SK-MEL-5 (cell line): ENCODE data around the gene ENG. TPM values are rescaled to one million over a fixed set of nuclear protein-coding genes. Genes with fewer than 3 reads are reported as not detected.
A peak's percentile ranks its signal among the peaks of the same experiment; 100 is the strongest.

Experiments
- DNase-seq: peaks from one replicate; pipeline ENCODE4 v3.0.0-alpha.2; 2016; ENCODE audit warnings: low read depth, low spot score
- in situ Hi-C: cut with HindIII; loops from 2 replicates; pipeline ENCODE4 v1.10.0; 2016; ENCODE audit warnings: low sequenced_read_pairs, high pct_unique_total_duplicates, low pct_unique_long_range_greater_than_20kb
- polyA plus RNA-seq, 2 experiments: library from polyadenylated mRNA; depleted of rRNA; stranded (reverse); fragments of >200 nt; gene quantifications; 2 replicates each; pipeline ENCODE4 v1.2.3, GENCODE V29; 2015
- total RNA-seq: library from RNA; depleted of rRNA; stranded (reverse); fragments of >200 nt; shearing (Covaris generic); gene quantifications from 2 replicates; pipeline ENCODE4 v1.2.3, GENCODE V29; 2014; rRNA removed

The ENG gene
- 3.7 and 5.5 TPM in 2 replicates for total RNA-seq
- 52.6 and 58.6 TPM in 2 replicates for polyA plus RNA-seq (2015; cell fraction: cytosol; rRNA removed)
- 10.0 and 15.4 TPM in 2 replicates for polyA plus RNA-seq (2015; cell fraction: nucleus; rRNA removed)

- peak; percentile 52 for DNase-seq
- in situ Hi-C loops, result no loop called here
Observed at GRCh38 chr9:127854184-127854806, at the start of gene ENG. ENG (minus strand) TSS chr9:127854658; CDS start chr9:127854355, 303 bp downstream.

- no peak for DNase-seq
- in situ Hi-C loops, result no loop called here
Observed at GRCh38 chr9:127903557-127904475, 49.4 kb upstream of the ENG start.

GRCh38 chr9:127899128-127899943 is 44.9 kb upstream of the ENG start, which contains the start of gene ST6GALNAC6:
ST6GALNAC6 (minus strand) TSS chr9:127899603; CDS start chr9:127897981, 1,622 bp downstream.
- in situ Hi-C loops, result no loop called here
- DNase-seq, result peak; percentile 57

DNA sequence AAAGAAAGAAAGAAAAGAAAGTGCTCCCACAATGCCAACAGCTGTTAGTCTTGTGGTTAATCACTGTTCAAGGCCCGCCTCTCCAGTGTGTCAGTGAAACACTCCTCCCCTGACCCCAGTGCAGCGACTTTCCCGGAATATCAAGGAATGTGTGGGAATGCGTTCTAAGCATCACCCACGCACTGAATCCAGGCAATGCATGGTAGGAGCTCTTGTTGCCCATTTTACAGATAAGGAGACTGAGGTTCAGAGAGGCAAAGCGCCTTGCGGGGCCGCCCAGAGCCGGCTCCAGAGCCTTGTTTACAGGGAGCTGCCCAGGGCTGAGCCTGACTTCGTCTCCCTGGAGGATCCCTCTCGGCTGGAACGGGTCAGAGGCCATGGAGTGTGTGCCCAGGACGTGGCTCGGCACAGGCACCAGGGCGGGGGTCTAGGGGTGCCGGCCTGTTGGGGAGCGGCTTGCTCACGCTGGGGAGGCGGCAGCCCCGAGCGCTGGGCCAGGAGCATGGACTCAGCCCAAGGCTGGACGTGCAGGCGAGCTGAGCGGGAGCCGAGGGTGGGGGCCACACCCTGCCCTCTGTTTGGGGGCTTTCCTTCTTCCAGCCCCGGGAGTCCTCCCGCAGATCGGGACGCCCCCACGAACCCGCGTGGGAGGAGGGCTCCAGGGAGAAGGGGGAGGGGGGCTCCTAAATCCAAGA is 44.1 kb upstream of the ENG start:
- no peak for DNase-seq
- in situ Hi-C loops, result no loop called here

- in situ Hi-C loops, result no loop called here
- DNase-seq, result no peak
Observed at GRCh38 chr9:127897193-127897692, 42.8 kb upstream of the ENG start.

- in situ Hi-C loops, result no loop called here
- DNase-seq, result no peak
Observed at GRCh38 chr9:127896395-127897192, 42.1 kb upstream of the ENG start.

- in situ Hi-C loops, result no loop called here
- no peak for DNase-seq
Observed at GRCh38 chr9:127895811-127896210, 41.4 kb upstream of the ENG start.

DNA sequence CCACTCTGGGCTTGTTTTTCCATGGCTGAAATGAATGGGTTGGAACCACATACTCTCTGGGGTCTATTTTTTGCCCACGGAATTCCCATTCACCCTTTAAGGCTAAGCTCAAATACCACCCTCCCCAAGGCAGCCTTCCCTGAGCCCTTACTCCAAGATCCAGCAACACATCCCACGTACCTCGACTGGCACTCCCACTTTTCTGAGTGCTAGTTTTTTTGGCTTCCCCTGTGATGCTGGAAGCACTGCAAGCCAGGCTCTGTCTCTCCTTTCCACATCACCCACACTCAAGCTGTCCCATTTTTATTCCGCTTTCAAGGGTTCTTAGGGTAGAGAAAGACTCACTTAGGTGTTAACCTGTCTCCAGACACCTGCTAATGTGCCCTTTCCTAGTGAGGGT is 38.9 kb upstream of the ENG start:
- no peak for DNase-seq
- in situ Hi-C loops, result no loop called here

GRCh38 chr9:127892831-127893230 is 38.4 kb upstream of the ENG start:
- in situ Hi-C loops, result no loop called here
- DNase-seq, result no peak

- in situ Hi-C loops, result no loop called here
- DNase-seq, result no peak
Observed at GRCh38 chr9:127890053-127890452, 35.6 kb upstream of the ENG start.

GRCh38 chr9:127887792-127888191 is 33.3 kb upstream of the ENG start:
- peak; percentile 38 for DNase-seq
- in situ Hi-C loops, result no loop called here

GRCh38 chr9:127886401-127886972 is 32.0 kb upstream of the ENG start:
- no peak for DNase-seq
- in situ Hi-C loops, result no loop called here

GRCh38 chr9:127885508-127886281 is 31.2 kb upstream of the ENG start:
- in situ Hi-C loops, result no loop called here

DNA sequence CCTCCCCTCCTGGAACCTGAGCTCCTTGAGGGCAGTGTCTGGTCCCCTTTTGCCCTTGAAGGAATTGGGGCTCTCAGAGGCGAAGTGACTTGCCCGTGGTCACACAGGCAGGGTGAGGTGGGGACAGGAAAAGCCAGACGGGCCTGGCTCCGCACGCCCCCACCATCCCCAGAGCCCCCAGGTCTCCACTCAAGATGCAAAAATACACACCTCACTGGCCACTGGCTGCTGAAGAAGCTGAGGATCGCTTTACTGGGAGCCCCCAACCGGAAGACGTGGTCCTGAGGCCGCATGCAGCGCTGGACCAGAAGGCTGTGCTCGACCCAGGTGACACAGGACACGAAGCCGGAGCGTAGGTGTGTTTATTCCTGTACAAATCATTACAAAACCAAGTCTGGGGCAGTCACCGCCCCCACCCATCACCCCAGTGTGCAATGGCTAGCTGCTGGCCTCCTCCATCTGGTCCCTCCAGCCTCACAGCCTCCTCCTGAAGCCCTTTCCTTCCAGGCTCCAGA is 30.6 kb upstream of the ENG start:
- in situ Hi-C loops, result no loop called here
- DNase-seq, result no peak

More at GRCh38 chr9:127885508-127886281, 31.2 kb upstream of the ENG start:
- no peak for DNase-seq

GRCh38 chr9:127884427-127884911 is 30.0 kb upstream of the ENG start:
- peak; percentile 71 for DNase-seq
- in situ Hi-C loops, result no loop called here
